ENCODE results near the gene DHRS13. TPM values are rescaled to one million over a fixed set of nuclear protein-coding genes. Genes with fewer than 3 reads are reported as not detected.

DHRS13 gene
- total and polyA plus RNA-seq, 2 donors (not counting 1 experiment from before 2014, with no cell fraction given), result 2.6 to 7.8 TPM

DNA sequence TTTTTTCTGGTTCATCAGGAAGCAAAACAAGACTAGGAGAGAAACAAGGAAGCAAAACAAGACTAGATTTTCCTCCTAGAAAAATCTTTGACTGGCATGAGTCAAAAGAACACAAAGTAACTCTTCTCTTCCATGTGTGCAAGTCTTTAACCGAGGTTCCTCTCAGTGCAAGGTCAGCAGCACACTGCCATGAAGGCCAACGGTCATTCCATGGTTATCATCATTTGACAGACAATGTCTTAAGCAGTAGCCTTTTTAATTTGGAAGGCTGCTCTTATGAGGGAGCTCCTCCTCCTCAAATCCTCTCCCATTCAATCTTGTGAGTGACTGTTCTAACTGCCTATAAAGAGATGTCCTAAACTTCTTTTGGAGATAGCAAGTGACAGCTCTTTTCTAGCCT lies 15.4 kb upstream of the DHRS13 start:
- peaks cover 2% of the 10 kb centered on the region for H3K79me2 ChIP-seq (ENCODE audit: control insufficient read depth, insufficient read depth, low read length)
- TF ChIP-seq, protein P1, sequence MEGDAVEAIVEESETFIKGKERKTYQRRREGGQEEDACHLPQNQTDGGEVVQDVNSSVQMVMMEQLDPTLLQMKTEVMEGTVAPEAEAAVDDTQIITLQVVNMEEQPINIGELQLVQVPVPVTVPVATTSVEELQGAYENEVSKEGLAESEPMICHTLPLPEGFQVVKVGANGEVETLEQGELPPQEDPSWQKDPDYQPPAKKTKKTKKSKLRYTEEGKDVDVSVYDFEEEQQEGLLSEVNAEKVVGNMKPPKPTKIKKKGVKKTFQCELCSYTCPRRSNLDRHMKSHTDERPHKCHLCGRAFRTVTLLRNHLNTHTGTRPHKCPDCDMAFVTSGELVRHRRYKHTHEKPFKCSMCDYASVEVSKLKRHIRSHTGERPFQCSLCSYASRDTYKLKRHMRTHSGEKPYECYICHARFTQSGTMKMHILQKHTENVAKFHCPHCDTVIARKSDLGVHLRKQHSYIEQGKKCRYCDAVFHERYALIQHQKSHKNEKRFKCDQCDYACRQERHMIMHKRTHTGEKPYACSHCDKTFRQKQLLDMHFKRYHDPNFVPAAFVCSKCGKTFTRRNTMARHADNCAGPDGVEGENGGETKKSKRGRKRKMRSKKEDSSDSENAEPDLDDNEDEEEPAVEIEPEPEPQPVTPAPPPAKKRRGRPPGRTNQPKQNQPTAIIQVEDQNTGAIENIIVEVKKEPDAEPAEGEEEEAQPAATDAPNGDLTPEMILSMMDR (conservative IDR thresholded peaks at IDR 0.05 in 1 of 2, IDR thresholded peaks at IDR 0.05 in 1 of 2; ENCODE audit: low read depth in 1 of 2, low read length in 2 of 2), result no peak
- no peak for TF ChIP-seq EZH2 (IDR thresholded peaks at IDR 0.05; ENCODE audit: low read length, missing control alignments)
- no peak overlapping the region for H2AFZ ChIP-seq (ENCODE audit: low read length)
- H3K4me2 ChIP-seq (ENCODE audit: extremely low read depth, insufficient read depth, low read length), result no peak overlapping the region
- H3K36me3 ChIP-seq (ENCODE audit: control insufficient read depth, insufficient read depth, low read length), result peaks cover 30% of the 10 kb centered on the region
- H3K9me3 ChIP-seq (ENCODE audit: control insufficient read depth, insufficient read depth, low read depth, low read length), result no peaks in the 10 kb centered on the region
- H3K4me1 ChIP-seq (ENCODE audit: control insufficient read depth, extremely low read depth, insufficient read depth, low read length), result no peaks in the 10 kb centered on the region
- H3K27ac ChIP-seq (ENCODE audit: insufficient read depth, low read length), result no peak overlapping the region
- H3K4me3 ChIP-seq (replicated peaks in 1 of 4; ENCODE audit: control extremely low read depth in 1 of 4, insufficient read depth in 1 of 4, low read depth in 3 of 4, low read length in 4 of 4), result no peak overlapping the region
- H3K9ac ChIP-seq (ENCODE audit: insufficient read depth, low read length), result no peak overlapping the region
- no peaks in the 10 kb centered on the region for H4K20me1 ChIP-seq (ENCODE audit: control insufficient read depth, extremely low read depth, insufficient read depth, low read length)
- H3K27me3 ChIP-seq (ENCODE audit: control insufficient read depth, insufficient read depth, low read length), result no peaks in the 10 kb centered on the region
- no peak for DNase-seq (ENCODE audit: low read depth in 2 of 2)

DNA sequence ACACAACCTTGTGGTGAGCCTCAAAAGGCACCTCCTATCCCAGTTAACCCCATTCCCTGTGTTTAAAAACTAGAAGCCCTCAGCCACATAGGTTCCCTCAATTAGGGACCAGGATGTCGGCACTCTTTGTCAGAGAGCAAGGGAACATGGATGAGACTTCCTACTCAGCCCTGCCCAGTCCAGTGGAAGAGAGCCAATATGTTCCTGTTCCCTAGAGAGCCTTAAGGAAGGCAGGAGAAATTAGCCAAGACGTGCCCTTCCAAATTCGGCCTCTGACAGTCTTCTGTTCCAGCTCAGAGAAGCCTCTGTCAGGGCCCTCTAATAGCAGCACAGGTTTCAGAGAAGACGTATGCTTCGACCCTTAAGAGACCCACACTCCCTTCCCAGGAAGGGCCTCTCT lies 14.6 kb upstream of the DHRS13 start:
- Histone ChIP-seq H3K4me2 (ENCODE audit: extremely low read depth, insufficient read depth, low read length) (no peak overlapping the region), H4K20me1 (ENCODE audit: control insufficient read depth, extremely low read depth, insufficient read depth, low read length) (no peaks in the 10 kb centered on the region), H3K36me3 (ENCODE audit: control insufficient read depth, insufficient read depth, low read length) (peaks cover 34% of the 10 kb centered on the region), H3K9ac (ENCODE audit: insufficient read depth, low read length) (peak overlapping the region; percentile 10), H3K27ac (ENCODE audit: insufficient read depth, low read length) (no peak overlapping the region), H3K27me3 (ENCODE audit: control insufficient read depth, insufficient read depth, low read length) (no peaks in the 10 kb centered on the region), H3K4me3 (replicated peaks in 1 of 4; ENCODE audit: control extremely low read depth in 1 of 4, insufficient read depth in 1 of 4, low read depth in 3 of 4, low read length in 4 of 4) (no peak overlapping the region), H2AFZ (ENCODE audit: low read length) (no peak overlapping the region), H3K79me2 (ENCODE audit: control insufficient read depth, insufficient read depth, low read length) (peaks cover 2% of the 10 kb centered on the region), H3K4me1 (ENCODE audit: control insufficient read depth, extremely low read depth, insufficient read depth, low read length) (no peaks in the 10 kb centered on the region), H3K9me3 (ENCODE audit: control insufficient read depth, insufficient read depth, low read depth, low read length) (no peaks in the 10 kb centered on the region)
- no peak for DNase-seq (ENCODE audit: low read depth in 2 of 2)
- TF ChIP-seq, protein P1 (conservative IDR thresholded peaks at IDR 0.05 in 1 of 2, IDR thresholded peaks at IDR 0.05 in 1 of 2; ENCODE audit: low read depth in 1 of 2, low read length in 2 of 2), result no peak
- TF ChIP-seq EZH2 (IDR thresholded peaks at IDR 0.05; ENCODE audit: low read length, missing control alignments), result no peak

DNA sequence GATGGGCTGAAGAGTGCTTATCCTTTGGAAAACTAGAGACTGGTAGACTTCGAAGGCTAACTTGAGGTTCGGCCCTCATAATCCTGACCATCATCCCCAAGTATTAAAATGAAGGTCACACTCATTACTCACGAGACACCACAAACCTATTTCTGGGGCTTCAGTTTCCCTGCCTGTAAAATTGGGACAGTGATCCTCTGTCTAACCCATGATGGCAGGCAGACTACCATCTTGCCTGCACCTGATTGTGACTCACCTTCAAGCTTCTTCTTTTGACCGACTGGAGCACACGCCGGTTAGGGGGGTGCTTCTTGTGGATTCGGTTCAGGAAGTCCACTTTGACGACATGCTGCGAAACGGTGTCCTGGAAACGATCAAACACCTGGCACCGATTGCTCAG lies 14.2 kb upstream of the DHRS13 start:
- H4K20me1 ChIP-seq (ENCODE audit: control insufficient read depth, extremely low read depth, insufficient read depth, low read length), result no peaks in the 10 kb centered on the region
- no peak for DNase-seq (ENCODE audit: low read depth in 2 of 2)
- H3K9me3 ChIP-seq (ENCODE audit: control insufficient read depth, insufficient read depth, low read depth, low read length), result no peaks in the 10 kb centered on the region
- no peaks in the 10 kb centered on the region for H3K4me1 ChIP-seq (ENCODE audit: control insufficient read depth, extremely low read depth, insufficient read depth, low read length)
- peaks cover 2% of the 10 kb centered on the region for H3K79me2 ChIP-seq (ENCODE audit: control insufficient read depth, insufficient read depth, low read length)
- TF ChIP-seq EZH2 (IDR thresholded peaks at IDR 0.05; ENCODE audit: low read length, missing control alignments), result no peak
- TF ChIP-seq, protein P1 (conservative IDR thresholded peaks at IDR 0.05 in 1 of 2, IDR thresholded peaks at IDR 0.05 in 1 of 2; ENCODE audit: low read depth in 1 of 2, low read length in 2 of 2), result no peak
- no peak overlapping the region for H3K9ac ChIP-seq (ENCODE audit: insufficient read depth, low read length)
- no peak overlapping the region for H3K27ac ChIP-seq (ENCODE audit: insufficient read depth, low read length)
- no peak overlapping the region for H3K4me2 ChIP-seq (ENCODE audit: extremely low read depth, insufficient read depth, low read length)
- H3K27me3 ChIP-seq (ENCODE audit: control insufficient read depth, insufficient read depth, low read length), result no peaks in the 10 kb centered on the region
- H2AFZ ChIP-seq (ENCODE audit: low read length), result no peak overlapping the region
- H3K4me3 ChIP-seq (replicated peaks in 1 of 4; ENCODE audit: control extremely low read depth in 1 of 4, insufficient read depth in 1 of 4, low read depth in 3 of 4, low read length in 4 of 4), result no peak overlapping the region
- peaks cover 38% of the 10 kb centered on the region for H3K36me3 ChIP-seq (ENCODE audit: control insufficient read depth, insufficient read depth, low read length)

Data from fibroblast of lung (primary cell).